NK-92 (cell line): ENCODE measurements around the gene GAS2L3.
"Not testable (repeated sequence)": the region's sequence is repeated elsewhere in the genome, so short reads cannot be mapped to it uniquely, and the experiment has no call there.

Experiments used
- DNase-seq: peaks from one replicate; lab custom pipeline; 2025; ENCODE audit not compliant: unreplicated experiment; lab: John Stamatoyannopoulos, UW

GAS2L3 gene

GRCh38 chr12:100574187-100575074 is 947 bp downstream of the GAS2L3 start:
- DNase-seq: no peak

- no peak for DNase-seq
Measured at GRCh38 chr12:100576331-100577036, 3.0 kb downstream of the GAS2L3 start.

- no peak for DNase-seq
Measured at GRCh38 chr12:100578923-100579322, 5.4 kb downstream of the GAS2L3 start.

- DNase-seq: no peak
Measured at GRCh38 chr12:100579844-100580243, 6.4 kb downstream of the GAS2L3 start.

- DNase-seq: no peak
Measured at GRCh38 chr12:100584256-100584655, 10.8 kb downstream of the GAS2L3 start.

GRCh38 chr12:100591979-100592378 is 18.5 kb downstream of the GAS2L3 start:
- DNase-seq: no peak

- DNase-seq: no peak
Measured at GRCh38 chr12:100593490-100593889, 20.0 kb downstream of the GAS2L3 start.

- no peak for DNase-seq
Measured at GRCh38 chr12:100601626-100602025, 28.1 kb downstream of the GAS2L3 start.

- not testable (repeated sequence) for DNase-seq
Measured at GRCh38 chr12:100602997-100603396, 29.5 kb downstream of the GAS2L3 start.

- DNase-seq: no peak
Measured at GRCh38 chr12:100608776-100609175, 35.3 kb downstream of the GAS2L3 start.

- DNase-seq: no peak
Measured at GRCh38 chr12:100610666-100611430, 37.4 kb downstream of the GAS2L3 start.

- DNase-seq: no peak
Measured at GRCh38 chr12:100612606-100613005, 39.1 kb downstream of the GAS2L3 start.

GRCh38 chr12:100624571-100624970 is 51.1 kb downstream of the GAS2L3 start:
- DNase-seq: no peak

- DNase-seq: no peak
Measured at GRCh38 chr12:100632445-100632892, 59.0 kb downstream of the GAS2L3 start.

- not testable (repeated sequence) for DNase-seq
Measured at GRCh38 chr12:100633082-100633785, 59.8 kb downstream of the GAS2L3 start.

- no peak for DNase-seq
Measured at GRCh38 chr12:100643246-100643645, 69.8 kb downstream of the GAS2L3 start.

GRCh38 chr12:100646896-100647295 is 73.4 kb downstream of the GAS2L3 start:
- DNase-seq: no peak

- no peak for DNase-seq
Measured at GRCh38 chr12:100651108-100651507, 77.6 kb downstream of the GAS2L3 start.

- DNase-seq: no peak
Measured at GRCh38 chr12:100651694-100652093, 78.2 kb downstream of the GAS2L3 start.

GRCh38 chr12:100652488-100652887 is 79.0 kb downstream of the GAS2L3 start:
- DNase-seq: no peak

- DNase-seq: no peak
Measured at GRCh38 chr12:100656141-100656540, 82.7 kb downstream of the GAS2L3 start.
